Mammary epithelial cell (primary cell): Measurements from ENCODE around the gene OPHN1.

Experiments used
- CTCF ChIP-seq, 2 donors: IDR thresholded peaks in 1 of 2; conservative IDR thresholded peaks in 1 of 2; 2 replicates each; pipeline ENCODE4 v1.5.1; 2011 to 2012; ENCODE audit warnings: inconsistent platforms in 2 of 2, low read length in 2 of 2, mild to moderate bottlenecking in 2 of 2, control low read depth in 1 of 2, low read depth in 1 of 2; ENCODE audit not compliant: insufficient read depth in 1 of 2; ENCODE audit errors: extremely low read depth in 1 of 2
- EZH2 ChIP-seq: IDR thresholded peaks from 2 replicates; pipeline ENCODE4 v1.6.1; 2012; ENCODE audit warnings: low read length, inconsistent platforms, borderline replicate concordance

GRCh38 chrX:68114573-68115129, 318.6 kb downstream of the OPHN1 start:
- TF ChIP-seq CTCF (conservative IDR thresholded peaks at IDR 0.05 in 1 of 2, IDR thresholded peaks at IDR 0.05 in 1 of 2; ENCODE audit: extremely low read depth in 1 of 2, insufficient read depth in 1 of 2, low read depth in 1 of 2, low read length in 2 of 2) (no peak), EZH2 (no peak)
